ENCODE results near the gene FSTL5. TPM values are rescaled to one million over a fixed set of nuclear protein-coding genes. Genes with fewer than 3 reads are reported as not detected.

The FSTL5 gene
- total RNA-seq, 4 donors from 2014 or later = not detected

- peaks cover 0 to 9% (median 0%) of the 10 kb centered on the region in 4 donors for H3K27me3 ChIP-seq
- H3K27ac ChIP-seq = no peak overlapping the region
- intact Hi-C loops (cut with DNase I) = no loop called here
- no peaks in the 10 kb centered on the region for H3K9me3 ChIP-seq
- no peak for DNase-seq
- H3K4me1 ChIP-seq = peaks cover 0 to 12% (median 0%) of the 10 kb centered on the region in 3 donors
- H3K36me3 ChIP-seq = no peaks in the 10 kb centered on the region
- TF ChIP-seq POLR2A (IDR thresholded peaks at IDR 0.05) (no peak), CTCF (IDR thresholded peaks at IDR 0.05) (no peak)
- no peak overlapping the region for H3K4me3 ChIP-seq
These were observed 1.2 kb upstream of the FSTL5 start for GRCh38 chr4:162164906-162165510.

- no peak for TF ChIP-seq CTCF (IDR thresholded peaks at IDR 0.05)
- no peak for TF ChIP-seq POLR2A (IDR thresholded peaks at IDR 0.05)
- WGBS, 2 donors = 24 to 42% methylated on average over 2 of the region's 2 CpGs
These were observed 1.1 kb downstream of the FSTL5 start for GRCh38 chr4:162162672-162163071.

DNA sequence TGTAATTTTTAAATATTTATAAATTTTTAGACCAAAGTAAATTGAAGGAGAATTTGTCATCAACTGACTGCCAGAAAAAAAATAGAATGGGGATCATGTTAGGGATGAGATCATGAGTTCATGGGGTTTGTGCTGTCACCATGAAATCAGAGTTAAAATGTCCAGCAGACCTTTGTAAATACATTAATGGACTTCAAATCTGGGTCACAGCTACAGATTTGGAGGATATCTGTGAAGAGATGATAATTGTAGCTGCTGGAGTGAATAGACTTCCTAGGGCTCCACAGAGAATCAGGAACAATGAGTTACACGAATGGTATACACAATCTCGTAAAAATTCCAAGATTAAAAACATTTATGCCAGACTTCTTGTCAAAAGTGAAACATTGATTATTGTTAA is 6.6 kb downstream of the FSTL5 start:
- no peaks in the 10 kb centered on the region for H3K4me1 ChIP-seq
- no peak overlapping the region for H3K27ac ChIP-seq
- no peak for TF ChIP-seq POLR2A (IDR thresholded peaks at IDR 0.05)
- TF ChIP-seq CTCF (IDR thresholded peaks at IDR 0.05) = no peak
- no peaks in the 10 kb centered on the region for H3K9me3 ChIP-seq
- DNase-seq = no peak
- H3K36me3 ChIP-seq = no peaks in the 10 kb centered on the region
- intact Hi-C loops (cut with DNase I) = no loop called here
- no peak overlapping the region for H3K4me3 ChIP-seq
- WGBS, 2 donors = 80 to 82% methylated on average over 2 of the region's 2 CpGs
- H3K27me3 ChIP-seq = no peaks in the 10 kb centered on the region

More at GRCh38 chr4:162162672-162163071, 1.1 kb downstream of the FSTL5 start:
- peaks cover 0 to 12% (median 0%) of the 10 kb centered on the region in 3 donors for H3K4me1 ChIP-seq
- H3K36me3 ChIP-seq = no peaks in the 10 kb centered on the region
- DNase-seq = no peak
- intact Hi-C loops (cut with DNase I) = no loop called here
- no peak overlapping the region for H3K4me3 ChIP-seq
- H3K9me3 ChIP-seq = no peaks in the 10 kb centered on the region
- no peak overlapping the region for H3K27ac ChIP-seq
- H3K27me3 ChIP-seq = peaks cover 0 to 9% (median 0%) of the 10 kb centered on the region in 4 donors

DNA sequence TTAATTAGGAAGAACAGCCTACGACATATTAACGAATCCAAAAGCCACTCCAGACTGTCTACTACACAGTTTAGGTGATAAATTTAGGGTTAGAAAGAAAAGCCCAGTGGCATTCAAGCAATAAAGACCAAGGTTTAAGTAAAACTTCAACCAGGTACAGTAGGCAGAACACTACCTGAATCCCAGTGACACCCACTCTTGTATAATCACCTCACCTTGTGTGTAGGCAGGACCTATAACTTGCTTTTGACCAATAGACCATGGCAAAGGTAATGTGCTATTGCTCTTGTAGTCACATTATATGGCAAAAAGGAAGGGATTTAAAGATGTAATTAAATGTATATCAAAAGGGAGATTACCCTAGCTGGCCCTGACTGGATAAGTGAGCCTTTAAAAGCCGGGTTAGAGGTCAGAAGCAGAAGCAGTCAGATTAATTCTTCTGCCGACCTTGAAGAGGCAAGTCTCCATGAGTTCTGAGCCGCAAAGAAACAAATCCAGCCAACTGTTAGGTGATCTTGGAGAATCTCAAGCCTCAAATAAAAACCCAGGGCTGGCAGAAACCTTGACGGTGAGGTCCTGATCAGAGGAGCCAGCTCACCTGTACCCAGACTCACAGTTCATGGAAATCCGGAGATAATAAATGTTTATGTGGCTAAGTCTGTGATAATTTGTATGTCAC is 8.8 kb downstream of the FSTL5 start:
- Histone ChIP-seq H3K4me1 (no peaks in the 10 kb centered on the region), H3K36me3 (no peaks in the 10 kb centered on the region), H3K9me3 (no peaks in the 10 kb centered on the region), H3K27ac (no peak overlapping the region), H3K4me3 (no peak overlapping the region), H3K27me3 (no peaks in the 10 kb centered on the region)
- 48 to 64% methylated on average over 7 of the region's 7 CpGs for WGBS, 2 donors
- TF ChIP-seq POLR2A (IDR thresholded peaks at IDR 0.05) (no peak), CTCF (IDR thresholded peaks at IDR 0.05) (no peak)
- no peak for DNase-seq
- intact Hi-C loops (cut with DNase I) = no loop called here

DNA sequence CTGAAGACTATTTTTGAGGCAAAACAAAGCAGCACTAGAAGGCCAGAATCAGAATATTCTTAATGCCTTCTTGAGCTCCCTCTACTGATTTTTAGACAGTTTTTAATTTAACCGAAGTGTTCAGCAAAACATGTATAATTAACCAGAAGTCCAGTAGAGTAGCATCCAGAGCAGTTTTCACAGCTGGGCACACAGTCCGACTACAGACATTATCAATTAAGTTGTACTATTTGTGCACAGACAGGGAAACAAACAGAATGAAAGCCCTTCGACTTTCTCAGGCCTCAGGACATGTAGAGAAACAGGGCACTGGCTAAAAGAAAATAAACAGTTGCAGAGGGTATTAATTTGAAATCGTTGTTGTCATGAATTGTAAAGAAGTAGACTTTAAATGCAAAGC is 11.9 kb downstream of the FSTL5 start:
- H3K27ac ChIP-seq = no peak overlapping the region
- H3K36me3 ChIP-seq = no peaks in the 10 kb centered on the region
- no peak for DNase-seq
- no peaks in the 10 kb centered on the region for H3K4me1 ChIP-seq
- TF ChIP-seq POLR2A (IDR thresholded peaks at IDR 0.05) = no peak
- TF ChIP-seq CTCF (IDR thresholded peaks at IDR 0.05) = no peak
- intact Hi-C loops (cut with DNase I) = no loop called here
- H3K27me3 ChIP-seq = no peaks in the 10 kb centered on the region
- no peaks in the 10 kb centered on the region for H3K9me3 ChIP-seq
- WGBS, 2 donors = 19 to 27% methylated on average over 4 of the region's 4 CpGs
- no peak overlapping the region for H3K4me3 ChIP-seq

All from esophagus squamous epithelium (tissue), 5 donors.